Measurements from ENCODE around the gene RNF186. TPM values are rescaled to one million over a fixed set of nuclear protein-coding genes. Genes with fewer than 3 reads are reported as not detected.

The RNF186 gene
- total and polyA plus RNA-seq, 4 donors, result not detected

GRCh38 chr1:19776933-19777332 is 38.1 kb downstream of the RNF186 start:
- TF ChIP-seq, protein P1, sequence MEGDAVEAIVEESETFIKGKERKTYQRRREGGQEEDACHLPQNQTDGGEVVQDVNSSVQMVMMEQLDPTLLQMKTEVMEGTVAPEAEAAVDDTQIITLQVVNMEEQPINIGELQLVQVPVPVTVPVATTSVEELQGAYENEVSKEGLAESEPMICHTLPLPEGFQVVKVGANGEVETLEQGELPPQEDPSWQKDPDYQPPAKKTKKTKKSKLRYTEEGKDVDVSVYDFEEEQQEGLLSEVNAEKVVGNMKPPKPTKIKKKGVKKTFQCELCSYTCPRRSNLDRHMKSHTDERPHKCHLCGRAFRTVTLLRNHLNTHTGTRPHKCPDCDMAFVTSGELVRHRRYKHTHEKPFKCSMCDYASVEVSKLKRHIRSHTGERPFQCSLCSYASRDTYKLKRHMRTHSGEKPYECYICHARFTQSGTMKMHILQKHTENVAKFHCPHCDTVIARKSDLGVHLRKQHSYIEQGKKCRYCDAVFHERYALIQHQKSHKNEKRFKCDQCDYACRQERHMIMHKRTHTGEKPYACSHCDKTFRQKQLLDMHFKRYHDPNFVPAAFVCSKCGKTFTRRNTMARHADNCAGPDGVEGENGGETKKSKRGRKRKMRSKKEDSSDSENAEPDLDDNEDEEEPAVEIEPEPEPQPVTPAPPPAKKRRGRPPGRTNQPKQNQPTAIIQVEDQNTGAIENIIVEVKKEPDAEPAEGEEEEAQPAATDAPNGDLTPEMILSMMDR (IDR thresholded peaks at IDR 0.05; ENCODE audit: control extremely low read depth, extremely low read depth), result no peak
- ATAC-seq (ENCODE audit: insufficient read depth, low FRiP score), result no peak
- H3K36me3 ChIP-seq (ENCODE audit: control insufficient read depth in 4 of 4, insufficient read depth in 4 of 4, low read length in 4 of 4), result peaks cover 0 to 19% (median 5%) of the 10 kb centered on the region in 4 donors
- no peak overlapping the region for H3K4me3 ChIP-seq
- H3K27ac ChIP-seq (ENCODE audit: low read depth in 1 of 2, low read length in 1 of 2), result no peak overlapping the region
- WGBS, 2 donors, result 96 to 98% methylated on average over 4 of the region's 4 CpGs
- no peak for DNase-seq
- H3K9me3 ChIP-seq (ENCODE audit: control insufficient read depth in 4 of 4, insufficient read depth in 3 of 4, low read length in 3 of 4), result peaks cover 0 to 1% (median 0%) of the 10 kb centered on the region in 4 donors
- no peaks in the 10 kb centered on the region for H3K4me1 ChIP-seq (ENCODE audit: control insufficient read depth in 5 of 5, insufficient read depth in 5 of 5, low read length in 5 of 5)
- H3K27me3 ChIP-seq (ENCODE audit: control insufficient read depth in 3 of 3, insufficient read depth in 3 of 3, low read length in 2 of 3), result no peaks in the 10 kb centered on the region
- no peak overlapping the region for H3K9ac ChIP-seq (ENCODE audit: insufficient read depth in 1 of 2, low read length in 2 of 2)

DNA sequence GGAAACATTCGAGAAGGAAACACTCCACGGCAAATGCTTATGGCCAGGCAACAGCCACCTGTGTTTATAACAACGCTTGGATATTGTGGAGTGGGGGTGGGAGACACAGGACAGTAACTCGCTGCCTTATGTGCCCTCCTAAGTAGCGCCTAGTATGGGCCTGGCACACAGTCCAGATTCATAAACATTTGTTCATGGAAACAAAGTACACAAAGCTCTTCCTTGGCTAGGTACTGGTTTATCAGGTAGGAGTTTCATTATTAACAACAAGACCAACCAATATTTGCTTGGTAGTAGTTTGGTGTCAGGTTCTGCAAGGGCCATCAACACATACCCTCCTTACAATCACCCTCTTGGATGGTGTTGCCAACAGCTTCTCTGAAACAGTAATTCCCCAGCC is 38.8 kb downstream of the RNF186 start:
- Histone ChIP-seq H3K9me3 (ENCODE audit: control insufficient read depth in 4 of 4, insufficient read depth in 3 of 4, low read length in 3 of 4) (peaks cover 0 to 1% (median 0%) of the 10 kb centered on the region in 4 donors), H3K4me3 (no peak overlapping the region), H3K9ac (ENCODE audit: insufficient read depth in 1 of 2, low read length in 2 of 2) (no peak overlapping the region), H3K27me3 (ENCODE audit: control insufficient read depth in 3 of 3, insufficient read depth in 3 of 3, low read length in 2 of 3) (no peaks in the 10 kb centered on the region), H3K27ac (ENCODE audit: low read depth in 1 of 2, low read length in 1 of 2) (no peak overlapping the region), H3K4me1 (ENCODE audit: control insufficient read depth in 5 of 5, insufficient read depth in 5 of 5, low read length in 5 of 5) (no peaks in the 10 kb centered on the region), H3K36me3 (ENCODE audit: control insufficient read depth in 4 of 4, insufficient read depth in 4 of 4, low read length in 4 of 4) (peaks cover 0 to 21% (median 5%) of the 10 kb centered on the region in 4 donors)
- 91 to 93% methylated on average over 5 of the region's 5 CpGs for WGBS, 2 donors
- TF ChIP-seq, protein P1 (IDR thresholded peaks at IDR 0.05; ENCODE audit: control extremely low read depth, extremely low read depth), result no peak
- DNase-seq (no peak), ATAC-seq (ENCODE audit: insufficient read depth, low FRiP score) (no peak)

GRCh38 chr1:19775831-19776230 is 39.3 kb downstream of the RNF186 start:
- Histone ChIP-seq H3K9me3 (ENCODE audit: control insufficient read depth in 4 of 4, insufficient read depth in 3 of 4, low read length in 3 of 4) (peaks cover 0 to 1% (median 0%) of the 10 kb centered on the region in 4 donors), H3K9ac (ENCODE audit: insufficient read depth in 1 of 2, low read length in 2 of 2) (no peak overlapping the region), H3K4me1 (ENCODE audit: control insufficient read depth in 5 of 5, insufficient read depth in 5 of 5, low read length in 5 of 5) (no peaks in the 10 kb centered on the region), H3K4me3 (no peak overlapping the region), H3K27ac (ENCODE audit: low read depth in 1 of 2, low read length in 1 of 2) (no peak overlapping the region), H3K27me3 (ENCODE audit: control insufficient read depth in 3 of 3, insufficient read depth in 3 of 3, low read length in 2 of 3) (no peaks in the 10 kb centered on the region), H3K36me3 (ENCODE audit: control insufficient read depth in 4 of 4, insufficient read depth in 4 of 4, low read length in 4 of 4) (peaks cover 0 to 21% (median 5%) of the 10 kb centered on the region in 4 donors)
- DNase-seq (no peak), ATAC-seq (ENCODE audit: insufficient read depth, low FRiP score) (no peak)
- TF ChIP-seq, protein P1 (IDR thresholded peaks at IDR 0.05; ENCODE audit: control extremely low read depth, extremely low read depth), result no peak
- 96% methylated on average over 9 of the region's 9 CpGs for WGBS, 2 donors

GRCh38 chr1:19775317-19775716 is 39.8 kb downstream of the RNF186 start:
- H3K4me3 ChIP-seq, result no peak overlapping the region
- TF ChIP-seq, protein P1 (IDR thresholded peaks at IDR 0.05; ENCODE audit: control extremely low read depth, extremely low read depth), result no peak
- H3K27me3 ChIP-seq (ENCODE audit: control insufficient read depth in 3 of 3, insufficient read depth in 3 of 3, low read length in 2 of 3), result no peaks in the 10 kb centered on the region
- DNase-seq, result no peak
- H3K36me3 ChIP-seq (ENCODE audit: control insufficient read depth in 4 of 4, insufficient read depth in 4 of 4, low read length in 4 of 4), result peaks cover 0 to 20% (median 4%) of the 10 kb centered on the region in 4 donors
- H3K9ac ChIP-seq (ENCODE audit: insufficient read depth in 1 of 2, low read length in 2 of 2), result no peak overlapping the region
- WGBS, 2 donors, result 95 to 97% methylated on average over 6 of the region's 6 CpGs
- H3K27ac ChIP-seq (ENCODE audit: low read depth in 1 of 2, low read length in 1 of 2), result no peak overlapping the region
- H3K4me1 ChIP-seq (ENCODE audit: control insufficient read depth in 5 of 5, insufficient read depth in 5 of 5, low read length in 5 of 5), result no peaks in the 10 kb centered on the region
- peaks cover 0 to 1% (median 0%) of the 10 kb centered on the region in 4 donors for H3K9me3 ChIP-seq (ENCODE audit: control insufficient read depth in 4 of 4, insufficient read depth in 3 of 4, low read length in 3 of 4)
- no peak for ATAC-seq (ENCODE audit: insufficient read depth, low FRiP score)
